ENCODE measurements around the gene RBM38. TPM values are rescaled to one million over a fixed set of nuclear protein-coding genes. Genes with fewer than 3 reads are reported as not detected.

The RBM38 gene
- total and polyA plus RNA-seq, 9 of the 15 experiments (the other 6 are each of a cell fraction or from before 2014, with no cell fraction given), result 0.28 to 82.4 (median 33.2) TPM

DNA sequence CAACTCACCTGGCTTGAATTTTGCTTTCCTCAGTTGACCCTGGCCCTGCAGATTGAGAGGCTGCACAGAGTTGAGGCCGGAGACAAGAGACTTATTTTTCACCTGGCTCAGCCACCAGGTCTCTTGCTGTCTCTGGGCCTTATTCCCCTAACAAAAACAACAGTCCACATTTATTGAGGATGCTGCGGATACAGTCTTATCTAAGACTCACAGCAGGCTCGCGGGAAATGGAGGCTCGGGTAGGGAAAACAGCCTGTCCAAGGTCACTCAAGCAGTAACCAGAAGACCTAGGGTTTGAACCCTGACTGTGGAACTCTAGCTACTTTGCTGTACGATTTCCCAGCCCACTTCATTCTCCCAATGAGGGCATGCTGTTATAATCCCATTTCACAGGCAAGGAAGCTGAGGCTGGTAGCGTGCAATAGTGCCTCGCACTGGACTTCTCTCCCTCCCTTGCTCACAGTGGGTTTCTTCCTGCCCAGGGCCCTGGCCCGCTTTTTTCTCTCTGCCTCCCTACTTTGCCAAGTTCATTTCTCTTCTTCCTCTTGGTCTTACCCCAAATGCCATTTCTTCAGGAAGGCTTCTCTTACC is 57.7 kb downstream of the RBM38 start (continued):
- TF ChIP-seq, protein P1, sequence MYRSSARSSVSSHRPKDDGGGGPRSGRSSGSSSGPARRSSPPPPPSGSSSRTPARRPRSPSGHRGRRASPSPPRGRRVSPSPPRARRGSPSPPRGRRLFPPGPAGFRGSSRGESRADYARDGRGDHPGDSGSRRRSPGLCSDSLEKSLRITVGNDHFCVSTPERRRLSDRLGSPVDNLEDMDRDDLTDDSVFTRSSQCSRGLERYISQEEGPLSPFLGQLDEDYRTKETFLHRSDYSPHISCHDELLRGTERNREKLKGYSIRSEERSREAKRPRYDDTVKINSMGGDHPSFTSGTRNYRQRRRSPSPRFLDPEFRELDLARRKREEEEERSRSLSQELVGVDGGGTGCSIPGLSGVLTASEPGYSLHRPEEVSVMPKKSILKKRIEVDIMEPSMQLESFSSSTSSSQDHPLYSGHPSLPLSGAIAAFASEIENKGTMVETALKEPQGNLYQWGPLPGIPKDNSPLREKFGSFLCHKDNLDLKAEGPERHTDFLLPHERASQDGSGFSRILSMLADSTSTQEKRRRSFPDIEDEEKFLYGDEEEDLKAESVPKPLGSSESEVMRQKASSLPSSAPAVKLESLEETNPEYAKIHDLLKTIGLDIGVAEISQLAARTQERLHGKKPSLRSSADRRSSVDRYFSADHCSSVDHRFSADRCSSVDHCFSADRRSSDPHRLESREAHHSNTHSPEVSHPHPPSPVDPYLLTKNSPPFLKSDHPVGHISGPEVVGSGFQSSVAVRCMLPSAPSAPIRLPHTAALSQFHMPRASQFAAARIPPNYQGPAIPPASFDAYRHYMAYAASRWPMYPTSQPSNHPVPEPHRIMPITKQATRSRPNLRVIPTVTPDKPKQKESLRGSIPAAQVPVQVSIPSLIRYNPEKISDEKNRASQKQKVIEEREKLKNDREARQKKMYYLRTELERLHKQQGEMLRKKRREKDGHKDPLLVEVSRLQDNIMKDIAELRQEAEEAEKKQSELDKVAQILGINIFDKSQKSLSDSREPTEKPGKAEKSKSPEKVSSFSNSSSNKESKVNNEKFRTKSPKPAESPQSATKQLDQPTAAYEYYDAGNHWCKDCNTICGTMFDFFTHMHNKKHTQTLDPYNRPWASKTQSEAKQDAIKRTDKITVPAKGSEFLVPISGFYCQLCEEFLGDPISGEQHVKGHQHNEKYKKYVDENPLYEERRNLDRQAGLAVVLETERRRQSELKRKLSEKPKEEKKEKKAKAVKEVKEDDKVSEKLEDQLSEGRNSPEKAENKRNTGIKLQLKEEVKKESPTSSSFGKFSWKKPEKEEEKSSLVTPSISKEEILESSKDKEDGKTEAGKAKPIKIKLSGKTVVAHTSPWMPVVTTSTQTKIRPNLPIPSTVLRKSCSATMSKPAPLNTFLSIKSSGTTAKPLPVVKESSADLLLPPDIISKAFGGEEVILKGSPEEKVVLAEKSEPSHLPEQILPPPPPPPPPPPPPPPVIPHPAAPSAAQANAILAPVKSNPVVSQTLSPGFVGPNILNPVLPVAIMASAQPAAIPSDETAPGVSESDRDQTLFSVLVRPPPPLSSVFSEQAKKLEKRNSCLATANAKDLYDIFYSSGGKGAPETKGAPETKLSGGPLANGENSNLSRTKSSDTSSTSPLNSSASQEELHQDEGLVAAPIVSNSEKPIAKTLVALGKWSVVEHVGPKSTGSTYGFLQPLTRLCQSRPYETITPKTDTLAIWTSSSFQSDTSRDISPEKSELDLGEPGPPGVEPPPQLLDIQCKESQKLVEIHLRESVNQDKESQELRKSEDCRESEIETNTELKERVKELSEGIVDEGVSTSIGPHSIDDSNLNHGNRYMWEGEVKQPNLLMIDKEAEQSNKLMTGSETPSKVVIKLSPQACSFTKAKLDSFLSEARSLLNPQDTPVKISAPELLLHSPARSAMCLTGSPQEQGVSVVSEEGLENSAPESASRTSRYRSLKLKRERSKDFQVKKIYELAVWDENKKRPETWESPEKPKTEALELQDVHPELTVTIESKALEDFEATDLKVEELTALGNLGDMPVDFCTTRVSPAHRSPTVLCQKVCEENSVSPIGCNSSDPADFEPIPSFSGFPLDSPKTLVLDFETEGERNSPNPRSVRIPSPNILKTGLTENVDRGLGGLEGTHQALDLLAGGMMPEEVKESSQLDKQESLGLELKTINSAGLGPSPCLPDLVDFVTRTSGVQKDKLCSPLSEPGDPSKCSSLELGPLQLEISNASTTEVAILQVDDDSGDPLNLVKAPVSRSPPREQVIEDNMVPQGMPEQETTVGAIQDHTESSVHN (IDR thresholded peaks at IDR 0.05; ENCODE audit: borderline replicate concordance in 1 of 2, low read depth in 1 of 2), result no peak
- TF ChIP-seq COPS2 (conservative IDR thresholded peaks at IDR 0.05), result no peak
- no peak for TF ChIP-seq U2AF1 (optimal IDR thresholded peaks at IDR 0.05; ENCODE audit: low read depth, low read length)
- TF ChIP-seq MCM3 (IDR thresholded peaks at IDR 0.05), result no peak
- TF ChIP-seq EWSR1 (IDR thresholded peaks at IDR 0.05; ENCODE audit: borderline replicate concordance, low read depth, partially characterized antibody), result no peak
- TF ChIP-seq SP1 (CRISPR knock-in tag; IDR thresholded peaks at IDR 0.05), result no peak
- TF ChIP-seq KAT8 (IDR thresholded peaks at IDR 0.05; ENCODE audit: low read depth), result no peak
- peak; percentile 97 for TF ChIP-seq RBM25 (IDR thresholded peaks at IDR 0.05; ENCODE audit: low read depth, low read length, severe bottlenecking)
- no peak for TF ChIP-seq SRF (CRISPR knock-in tag; IDR thresholded peaks at IDR 0.05)
- TF ChIP-seq, protein P2, sequence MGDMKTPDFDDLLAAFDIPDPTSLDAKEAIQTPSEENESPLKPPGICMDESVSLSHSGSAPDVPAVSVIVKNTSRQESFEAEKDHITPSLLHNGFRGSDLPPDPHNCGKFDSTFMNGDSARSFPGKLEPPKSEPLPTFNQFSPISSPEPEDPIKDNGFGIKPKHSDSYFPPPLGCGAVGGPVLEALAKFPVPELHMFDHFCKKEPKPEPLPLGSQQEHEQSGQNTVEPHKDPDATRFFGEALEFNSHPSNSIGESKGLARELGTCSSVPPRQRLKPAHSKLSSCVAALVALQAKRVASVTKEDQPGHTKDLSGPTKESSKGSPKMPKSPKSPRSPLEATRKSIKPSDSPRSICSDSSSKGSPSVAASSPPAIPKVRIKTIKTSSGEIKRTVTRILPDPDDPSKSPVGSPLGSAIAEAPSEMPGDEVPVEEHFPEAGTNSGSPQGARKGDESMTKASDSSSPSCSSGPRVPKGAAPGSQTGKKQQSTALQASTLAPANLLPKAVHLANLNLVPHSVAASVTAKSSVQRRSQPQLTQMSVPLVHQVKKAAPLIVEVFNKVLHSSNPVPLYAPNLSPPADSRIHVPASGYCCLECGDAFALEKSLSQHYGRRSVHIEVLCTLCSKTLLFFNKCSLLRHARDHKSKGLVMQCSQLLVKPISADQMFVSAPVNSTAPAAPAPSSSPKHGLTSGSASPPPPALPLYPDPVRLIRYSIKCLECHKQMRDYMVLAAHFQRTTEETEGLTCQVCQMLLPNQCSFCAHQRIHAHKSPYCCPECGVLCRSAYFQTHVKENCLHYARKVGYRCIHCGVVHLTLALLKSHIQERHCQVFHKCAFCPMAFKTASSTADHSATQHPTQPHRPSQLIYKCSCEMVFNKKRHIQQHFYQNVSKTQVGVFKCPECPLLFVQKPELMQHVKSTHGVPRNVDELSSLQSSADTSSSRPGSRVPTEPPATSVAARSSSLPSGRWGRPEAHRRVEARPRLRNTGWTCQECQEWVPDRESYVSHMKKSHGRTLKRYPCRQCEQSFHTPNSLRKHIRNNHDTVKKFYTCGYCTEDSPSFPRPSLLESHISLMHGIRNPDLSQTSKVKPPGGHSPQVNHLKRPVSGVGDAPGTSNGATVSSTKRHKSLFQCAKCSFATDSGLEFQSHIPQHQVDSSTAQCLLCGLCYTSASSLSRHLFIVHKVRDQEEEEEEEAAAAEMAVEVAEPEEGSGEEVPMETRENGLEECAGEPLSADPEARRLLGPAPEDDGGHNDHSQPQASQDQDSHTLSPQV (IDR thresholded peaks at IDR 0.05), result 0 out of 2 replicates have a peak, but pooled peaks have one; percentile 18
- TF ChIP-seq, protein P3, sequence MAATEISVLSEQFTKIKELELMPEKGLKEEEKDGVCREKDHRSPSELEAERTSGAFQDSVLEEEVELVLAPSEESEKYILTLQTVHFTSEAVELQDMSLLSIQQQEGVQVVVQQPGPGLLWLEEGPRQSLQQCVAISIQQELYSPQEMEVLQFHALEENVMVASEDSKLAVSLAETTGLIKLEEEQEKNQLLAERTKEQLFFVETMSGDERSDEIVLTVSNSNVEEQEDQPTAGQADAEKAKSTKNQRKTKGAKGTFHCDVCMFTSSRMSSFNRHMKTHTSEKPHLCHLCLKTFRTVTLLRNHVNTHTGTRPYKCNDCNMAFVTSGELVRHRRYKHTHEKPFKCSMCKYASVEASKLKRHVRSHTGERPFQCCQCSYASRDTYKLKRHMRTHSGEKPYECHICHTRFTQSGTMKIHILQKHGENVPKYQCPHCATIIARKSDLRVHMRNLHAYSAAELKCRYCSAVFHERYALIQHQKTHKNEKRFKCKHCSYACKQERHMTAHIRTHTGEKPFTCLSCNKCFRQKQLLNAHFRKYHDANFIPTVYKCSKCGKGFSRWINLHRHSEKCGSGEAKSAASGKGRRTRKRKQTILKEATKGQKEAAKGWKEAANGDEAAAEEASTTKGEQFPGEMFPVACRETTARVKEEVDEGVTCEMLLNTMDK (IDR thresholded peaks at IDR 0.05; ENCODE audit: borderline replicate concordance, insufficient read depth, low read depth, low read length, poor library complexity, severe bottlenecking), result no peak
- TF ChIP-seq CEBPB (tag; IDR thresholded peaks at IDR 0.05), result no peak
- TF ChIP-seq ESRRA (IDR thresholded peaks at IDR 0.05; ENCODE audit: borderline replicate concordance, low read depth), result peak; percentile 63; the same call in 1 of the 2 replicates
